WTC11 (cell line): ENCODE results near the gene FAM168B. TPM values are rescaled to one million over a fixed set of nuclear protein-coding genes. Genes with fewer than 3 reads are reported as not detected.

ENCODE experiments used
- ATAC-seq: fragments of 200-7000 bp; cut with Tn5 transposase; 2 replicates; pipeline ENCODE4 v1.10.0; 2021; ENCODE audit warnings: mild to moderate bottlenecking, moderate library complexity
- CTCF ChIA-PET: fragments of 300-600 bp; sonication (Branson Sonifier 250); formaldehyde crosslinking; loops from one replicate; lab custom pipeline; 2021; ENCODE audit warnings: antibody characterized with exemption; lab: Charles Lee
- POLR2A ChIA-PET: fragments of 350-600 bp; sonication (Branson Sonifier 250); formaldehyde crosslinking; loops from one replicate; lab custom pipeline; 2021; ENCODE audit warnings: antibody characterized with exemption; lab: Charles Lee
- DNase-seq: peaks from one replicate; pipeline ENCODE4 v3.0.0; 2021; ENCODE audit warnings: low spot score
- H3K27ac Mint-ChIP-seq: 2 replicates; pipeline ENCODE4 v1.8.0; 2021; ENCODE audit warnings: mixed read lengths
- H3K27me3 Mint-ChIP-seq: 2 replicates; pipeline ENCODE4 v1.8.0; 2021; ENCODE audit warnings: low read depth, mild to moderate bottlenecking, moderate library complexity, mixed read lengths
- H3K36me3 Mint-ChIP-seq: 2 replicates; pipeline ENCODE4 v1.8.0; 2021; ENCODE audit warnings: mixed read lengths
- H3K4me1 Mint-ChIP-seq: 2 replicates; pipeline ENCODE4 v1.8.0; 2022; ENCODE audit warnings: mixed read lengths
- H3K4me3 Mint-ChIP-seq: 2 replicates; pipeline ENCODE4 v1.8.0; 2021; ENCODE audit warnings: mild to moderate bottlenecking, moderate library complexity, mixed read lengths
- H3K9me3 Mint-ChIP-seq: 2 replicates; pipeline ENCODE4 v1.8.0; 2021; ENCODE audit warnings: mixed read lengths
- CREM ChIP-seq: sonication (generic); formaldehyde crosslinking; IDR thresholded peaks from 2 replicates; pipeline ENCODE4 v1.8.1; 2022; ENCODE audit warnings: mild to moderate bottlenecking, missing genetic modification reagents, moderate library complexity
- GRHL2 ChIP-seq: fragments of 250-450 bp; sonication (Bioruptor Pico); IDR thresholded peaks from 2 replicates; pipeline ENCODE4 v1.8.0; 2022; ENCODE audit warnings: mild to moderate bottlenecking, moderate library complexity; ENCODE audit not compliant: insufficient replicate concordance, severe bottlenecking
- JAZF1 ChIP-seq: fragments of 250-450 bp; sonication (Bioruptor Pico); IDR thresholded peaks from 2 replicates; pipeline ENCODE4 v1.9.0; 2021; ENCODE audit warnings: moderate library complexity, mild to moderate bottlenecking, inconsistent platforms
- KAT7 ChIP-seq: sonication (generic); formaldehyde crosslinking; IDR thresholded peaks from 2 replicates; pipeline ENCODE4 v1.8.1; 2023; ENCODE audit warnings: missing genetic modification reagents, mild to moderate bottlenecking, borderline replicate concordance
- MXD4 ChIP-seq: fragments of 250-450 bp; sonication (Bioruptor Pico); IDR thresholded peaks from 2 replicates; pipeline ENCODE4 v1.8.0; 2021; ENCODE audit warnings: mild to moderate bottlenecking, moderate library complexity, borderline replicate concordance
- MYBL2 ChIP-seq: sonication (generic); formaldehyde crosslinking; IDR thresholded peaks from 2 replicates; pipeline ENCODE4 v1.8.1; 2023; ENCODE audit warnings: mild to moderate bottlenecking, moderate library complexity, missing genetic modification reagents
- NR3C1 ChIP-seq: sonication (generic); formaldehyde crosslinking; conservative IDR thresholded peaks from 2 replicates; pipeline ENCODE4 v1.8.1; 2023; ENCODE audit warnings: low read depth, mild to moderate bottlenecking, missing genetic modification reagents
- OVOL2 ChIP-seq: fragments of 250-450 bp; sonication (Bioruptor Pico); IDR thresholded peaks from 2 replicates; pipeline ENCODE4 v1.9.0; 2021; ENCODE audit warnings: mild to moderate bottlenecking, borderline replicate concordance
- SMAD3 ChIP-seq: sonication (generic); formaldehyde crosslinking; IDR thresholded peaks from 2 replicates; pipeline ENCODE4 v1.8.0; 2022; ENCODE audit warnings: missing genetic modification reagents, mild to moderate bottlenecking, borderline replicate concordance
- ZNF219 ChIP-seq: sonication (generic); formaldehyde crosslinking; IDR thresholded peaks from 2 replicates; pipeline ENCODE4 v1.8.0; 2023; ENCODE audit warnings: missing genetic modification reagents, mild to moderate bottlenecking, borderline replicate concordance
- ZNF396 ChIP-seq: fragments of 250-450 bp; sonication (Bioruptor Pico); IDR thresholded peaks from 2 replicates; pipeline ENCODE4 v1.8.0; 2021; ENCODE audit warnings: mild to moderate bottlenecking, moderate library complexity, borderline replicate concordance
- total RNA-seq: library from RNA; stranded (reverse); gene quantifications from 3 replicates; pipeline ENCODE4 v1.2.3, GENCODE V29; 2021
- TF ChIP-seq, protein P1 (sequence below): sonication (generic); formaldehyde crosslinking; IDR thresholded peaks from 2 replicates; pipeline ENCODE4 v1.8.1; 2022; ENCODE audit warnings: missing genetic modification reagents, borderline replicate concordance
- TF ChIP-seq, protein P2 (sequence below): sonication (generic); formaldehyde crosslinking; IDR thresholded peaks from 2 replicates; pipeline ENCODE4 v1.8.1; 2022; ENCODE audit warnings: low read depth, missing genetic modification reagents, borderline replicate concordance
- TF ChIP-seq, protein P3 (sequence below): sonication (generic); formaldehyde crosslinking; IDR thresholded peaks from 2 replicates; pipeline ENCODE4 v1.8.1; 2022; ENCODE audit warnings: mild to moderate bottlenecking, moderate library complexity, missing genetic modification reagents
- TF ChIP-seq, protein P4 (sequence below): sonication (generic); formaldehyde crosslinking; IDR thresholded peaks from 2 replicates; pipeline ENCODE4 v1.8.0; 2022; ENCODE audit warnings: missing genetic modification reagents
- TF ChIP-seq, protein P5 (sequence below): fragments of 250-450 bp; sonication (Bioruptor Pico); IDR thresholded peaks from 2 replicates; pipeline ENCODE4 v2.1.2; 2022; ENCODE audit warnings: mild to moderate bottlenecking, moderate library complexity

The FAM168B gene
- total RNA-seq, 1 experiment from 2014 or later, result 63.9 TPM

DNA sequence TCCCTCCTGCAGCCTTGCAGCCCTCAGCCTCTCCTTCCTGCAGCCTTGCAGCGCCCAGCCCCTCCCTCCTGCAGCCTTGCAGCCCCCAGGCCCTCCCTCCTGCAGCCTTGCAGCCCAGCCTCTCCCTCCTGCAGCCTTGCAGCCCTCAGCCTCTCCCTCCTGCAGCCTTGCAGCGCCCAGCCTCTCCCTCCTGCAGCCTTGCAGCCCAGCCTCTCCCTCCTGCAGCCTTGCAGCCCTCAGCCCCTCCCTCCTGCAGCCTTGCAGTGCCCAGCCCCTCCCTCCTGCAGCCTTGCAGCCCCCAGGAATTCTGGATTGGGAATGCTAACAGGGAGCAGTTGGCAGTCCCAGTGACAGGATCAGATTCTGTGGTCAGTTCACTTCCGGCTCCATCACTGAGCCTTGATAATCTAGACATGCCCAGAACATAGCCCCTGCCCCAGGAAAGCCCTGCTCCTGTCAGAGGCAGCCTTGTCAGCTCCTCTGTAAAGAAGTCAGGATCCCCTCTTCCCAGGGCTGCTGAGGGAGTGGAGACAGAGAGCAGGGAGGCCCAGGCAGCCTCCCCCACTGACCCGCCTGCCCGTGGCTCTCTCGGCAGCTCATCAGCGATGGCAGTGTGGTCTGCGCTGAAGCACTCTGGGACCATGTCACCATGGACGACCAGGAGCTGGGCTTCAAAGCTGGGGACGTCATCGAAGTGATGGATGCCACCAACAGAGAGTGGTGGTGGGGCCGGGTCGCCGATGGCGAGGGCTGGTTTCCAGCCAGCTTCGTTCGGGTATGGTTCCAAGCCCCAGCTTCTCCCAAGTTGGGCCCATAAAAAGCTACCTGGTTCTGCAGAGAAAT lies 54.8 kb downstream of the FAM168B start:
- ChIA-PET CTCF (interaction anchor here (1.2 kb wide), 1 partner anchor 22 kb away, joined by 3 read pairs; no protein-coding TSS in a partner anchor), POLR2A (no interaction called here)

DNA sequence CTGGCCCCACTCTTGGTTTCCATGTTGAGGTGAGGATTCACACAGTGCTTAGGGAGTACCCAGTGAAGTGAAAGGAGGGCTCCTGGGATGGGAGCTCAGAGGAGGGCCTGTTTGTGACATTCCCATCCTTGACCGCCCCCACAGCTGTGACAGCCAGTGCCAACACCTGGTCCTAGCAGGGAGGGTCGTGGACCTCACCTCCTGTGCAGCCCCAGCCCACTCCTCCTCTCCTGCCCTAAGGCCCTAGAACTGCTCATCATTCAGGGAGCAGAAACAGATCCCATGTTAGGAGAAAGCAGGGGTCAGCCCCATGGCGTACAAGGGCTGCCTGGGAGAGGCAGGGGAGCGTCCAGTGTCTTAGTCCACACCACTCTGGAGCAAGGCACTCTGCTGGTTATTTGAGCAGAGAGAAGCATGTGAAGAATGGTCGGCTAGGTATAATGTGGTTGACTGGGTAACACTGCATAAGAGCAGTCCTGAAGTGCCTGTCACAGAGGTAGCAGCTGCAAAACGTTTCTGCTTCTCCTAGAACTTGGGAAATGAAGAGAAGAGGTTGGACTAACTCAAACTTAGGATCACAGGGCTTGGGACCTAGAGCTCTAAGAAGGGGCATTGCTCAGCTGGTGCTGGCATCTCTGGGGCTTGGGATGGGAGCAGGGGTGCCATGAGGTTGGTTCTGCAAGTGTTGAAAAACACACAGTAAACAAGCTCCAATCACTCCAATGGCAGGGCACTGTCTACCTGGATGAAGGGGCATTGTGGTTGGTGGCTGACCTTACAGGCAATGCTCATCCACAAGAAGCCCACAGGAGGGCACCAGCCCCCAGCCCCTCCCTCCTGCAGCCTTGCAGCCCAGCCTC lies 55.6 kb downstream of the FAM168B start:
- peaks cover 34% of the 10 kb centered on the region for H3K27me3 Mint-ChIP-seq
- peaks cover 3% of the 10 kb centered on the region for H3K4me1 Mint-ChIP-seq
- no peaks in the 10 kb centered on the region for H3K36me3 Mint-ChIP-seq
- ATAC-seq, result no peak
- H3K4me3 Mint-ChIP-seq, result no peak overlapping the region
- POLR2A ChIA-PET, result no interaction called here
- CTCF ChIA-PET, result interaction anchor here (1.2 kb wide), 1 partner anchor 21 kb away, joined by 3 read pairs; no protein-coding TSS in a partner anchor
- DNase-seq, result no peak
- H3K9me3 Mint-ChIP-seq, result no peaks in the 10 kb centered on the region
- H3K27ac Mint-ChIP-seq, result no peak overlapping the region; the same call in 1 of the 2 replicates
- TF ChIP-seq GRHL2 (CRISPR knock-in tag) (no peak), KAT7 (CRISPR knock-in tag) (no peak), OVOL2 (CRISPR knock-in tag) (no peak), SMAD3 (CRISPR knock-in tag) (no peak), JAZF1 (CRISPR knock-in tag) (no peak), ZNF396 (CRISPR knock-in tag) (no peak), CREM (CRISPR knock-in tag) (no peak)
- TF ChIP-seq, protein P1, sequence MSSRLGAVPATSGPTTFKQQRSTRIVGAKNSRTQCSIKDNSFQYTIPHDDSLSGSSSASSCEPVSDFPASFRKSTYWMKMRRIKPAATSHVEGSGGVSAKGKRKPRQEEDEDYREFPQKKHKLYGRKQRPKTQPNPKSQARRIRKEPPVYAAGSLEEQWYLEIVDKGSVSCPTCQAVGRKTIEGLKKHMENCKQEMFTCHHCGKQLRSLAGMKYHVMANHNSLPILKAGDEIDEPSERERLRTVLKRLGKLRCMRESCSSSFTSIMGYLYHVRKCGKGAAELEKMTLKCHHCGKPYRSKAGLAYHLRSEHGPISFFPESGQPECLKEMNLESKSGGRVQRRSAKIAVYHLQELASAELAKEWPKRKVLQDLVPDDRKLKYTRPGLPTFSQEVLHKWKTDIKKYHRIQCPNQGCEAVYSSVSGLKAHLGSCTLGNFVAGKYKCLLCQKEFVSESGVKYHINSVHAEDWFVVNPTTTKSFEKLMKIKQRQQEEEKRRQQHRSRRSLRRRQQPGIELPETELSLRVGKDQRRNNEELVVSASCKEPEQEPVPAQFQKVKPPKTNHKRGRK (CRISPR knock-in tag), result no peak
- TF ChIP-seq, protein P2, sequence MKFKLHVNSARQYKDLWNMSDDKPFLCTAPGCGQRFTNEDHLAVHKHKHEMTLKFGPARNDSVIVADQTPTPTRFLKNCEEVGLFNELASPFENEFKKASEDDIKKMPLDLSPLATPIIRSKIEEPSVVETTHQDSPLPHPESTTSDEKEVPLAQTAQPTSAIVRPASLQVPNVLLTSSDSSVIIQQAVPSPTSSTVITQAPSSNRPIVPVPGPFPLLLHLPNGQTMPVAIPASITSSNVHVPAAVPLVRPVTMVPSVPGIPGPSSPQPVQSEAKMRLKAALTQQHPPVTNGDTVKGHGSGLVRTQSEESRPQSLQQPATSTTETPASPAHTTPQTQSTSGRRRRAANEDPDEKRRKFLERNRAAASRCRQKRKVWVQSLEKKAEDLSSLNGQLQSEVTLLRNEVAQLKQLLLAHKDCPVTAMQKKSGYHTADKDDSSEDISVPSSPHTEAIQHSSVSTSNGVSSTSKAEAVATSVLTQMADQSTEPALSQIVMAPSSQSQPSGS (CRISPR knock-in tag), result no peak
- TF ChIP-seq, protein P3, sequence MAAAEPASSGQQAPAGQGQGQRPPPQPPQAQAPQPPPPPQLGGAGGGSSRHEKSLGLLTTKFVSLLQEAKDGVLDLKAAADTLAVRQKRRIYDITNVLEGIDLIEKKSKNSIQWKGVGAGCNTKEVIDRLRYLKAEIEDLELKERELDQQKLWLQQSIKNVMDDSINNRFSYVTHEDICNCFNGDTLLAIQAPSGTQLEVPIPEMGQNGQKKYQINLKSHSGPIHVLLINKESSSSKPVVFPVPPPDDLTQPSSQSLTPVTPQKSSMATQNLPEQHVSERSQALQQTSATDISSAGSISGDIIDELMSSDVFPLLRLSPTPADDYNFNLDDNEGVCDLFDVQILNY, result no peak
- TF ChIP-seq, protein P4, sequence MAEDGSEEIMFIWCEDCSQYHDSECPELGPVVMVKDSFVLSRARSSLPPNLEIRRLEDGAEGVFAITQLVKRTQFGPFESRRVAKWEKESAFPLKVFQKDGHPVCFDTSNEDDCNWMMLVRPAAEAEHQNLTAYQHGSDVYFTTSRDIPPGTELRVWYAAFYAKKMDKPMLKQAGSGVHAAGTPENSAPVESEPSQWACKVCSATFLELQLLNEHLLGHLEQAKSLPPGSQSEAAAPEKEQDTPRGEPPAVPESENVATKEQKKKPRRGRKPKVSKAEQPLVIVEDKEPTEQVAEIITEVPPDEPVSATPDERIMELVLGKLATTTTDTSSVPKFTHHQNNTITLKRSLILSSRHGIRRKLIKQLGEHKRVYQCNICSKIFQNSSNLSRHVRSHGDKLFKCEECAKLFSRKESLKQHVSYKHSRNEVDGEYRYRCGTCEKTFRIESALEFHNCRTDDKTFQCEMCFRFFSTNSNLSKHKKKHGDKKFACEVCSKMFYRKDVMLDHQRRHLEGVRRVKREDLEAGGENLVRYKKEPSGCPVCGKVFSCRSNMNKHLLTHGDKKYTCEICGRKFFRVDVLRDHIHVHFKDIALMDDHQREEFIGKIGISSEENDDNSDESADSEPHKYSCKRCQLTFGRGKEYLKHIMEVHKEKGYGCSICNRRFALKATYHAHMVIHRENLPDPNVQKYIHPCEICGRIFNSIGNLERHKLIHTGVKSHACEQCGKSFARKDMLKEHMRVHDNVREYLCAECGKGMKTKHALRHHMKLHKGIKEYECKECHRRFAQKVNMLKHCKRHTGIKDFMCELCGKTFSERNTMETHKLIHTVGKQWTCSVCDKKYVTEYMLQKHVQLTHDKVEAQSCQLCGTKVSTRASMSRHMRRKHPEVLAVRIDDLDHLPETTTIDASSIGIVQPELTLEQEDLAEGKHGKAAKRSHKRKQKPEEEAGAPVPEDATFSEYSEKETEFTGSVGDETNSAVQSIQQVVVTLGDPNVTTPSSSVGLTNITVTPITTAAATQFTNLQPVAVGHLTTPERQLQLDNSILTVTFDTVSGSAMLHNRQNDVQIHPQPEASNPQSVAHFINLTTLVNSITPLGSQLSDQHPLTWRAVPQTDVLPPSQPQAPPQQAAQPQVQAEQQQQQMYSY (CRISPR knock-in tag), result no peak
- TF ChIP-seq, protein P5, sequence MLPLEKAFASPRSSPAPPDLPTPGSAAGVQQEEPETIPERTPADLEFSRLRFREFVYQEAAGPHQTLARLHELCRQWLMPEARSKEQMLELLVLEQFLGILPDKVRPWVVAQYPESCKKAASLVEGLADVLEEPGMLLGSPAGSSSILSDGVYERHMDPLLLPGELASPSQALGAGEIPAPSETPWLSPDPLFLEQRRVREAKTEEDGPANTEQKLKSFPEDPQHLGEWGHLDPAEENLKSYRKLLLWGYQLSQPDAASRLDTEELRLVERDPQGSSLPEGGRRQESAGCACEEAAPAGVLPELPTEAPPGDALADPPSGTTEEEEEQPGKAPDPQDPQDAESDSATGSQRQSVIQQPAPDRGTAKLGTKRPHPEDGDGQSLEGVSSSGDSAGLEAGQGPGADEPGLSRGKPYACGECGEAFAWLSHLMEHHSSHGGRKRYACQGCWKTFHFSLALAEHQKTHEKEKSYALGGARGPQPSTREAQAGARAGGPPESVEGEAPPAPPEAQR (CRISPR knock-in tag), result no peak

More for the DNA sequence above, 54.8 kb downstream of the FAM168B start:
- no peaks in the 10 kb centered on the region for H3K36me3 Mint-ChIP-seq
- no peak overlapping the region for H3K27ac Mint-ChIP-seq
- H3K9me3 Mint-ChIP-seq, result no peaks in the 10 kb centered on the region
- peaks cover 27% of the 10 kb centered on the region for H3K27me3 Mint-ChIP-seq
- TF ChIP-seq MXD4 (CRISPR knock-in tag), result no peak
- TF ChIP-seq MYBL2 (CRISPR knock-in tag), result no peak
- TF ChIP-seq, protein P4 (CRISPR knock-in tag), result no peak
- no peak for TF ChIP-seq NR3C1 (CRISPR knock-in tag)
- no peak for TF ChIP-seq ZNF219 (CRISPR knock-in tag)
- TF ChIP-seq, all 79 proteins: peak for 0
- ATAC-seq (no peak), DNase-seq (no peak)
- H3K4me3 Mint-ChIP-seq, result no peak overlapping the region
- H3K4me1 Mint-ChIP-seq, result peaks cover 3% of the 10 kb centered on the region
